Measurements from ENCODE around the gene RAD18.

RAD18 gene

DNA sequence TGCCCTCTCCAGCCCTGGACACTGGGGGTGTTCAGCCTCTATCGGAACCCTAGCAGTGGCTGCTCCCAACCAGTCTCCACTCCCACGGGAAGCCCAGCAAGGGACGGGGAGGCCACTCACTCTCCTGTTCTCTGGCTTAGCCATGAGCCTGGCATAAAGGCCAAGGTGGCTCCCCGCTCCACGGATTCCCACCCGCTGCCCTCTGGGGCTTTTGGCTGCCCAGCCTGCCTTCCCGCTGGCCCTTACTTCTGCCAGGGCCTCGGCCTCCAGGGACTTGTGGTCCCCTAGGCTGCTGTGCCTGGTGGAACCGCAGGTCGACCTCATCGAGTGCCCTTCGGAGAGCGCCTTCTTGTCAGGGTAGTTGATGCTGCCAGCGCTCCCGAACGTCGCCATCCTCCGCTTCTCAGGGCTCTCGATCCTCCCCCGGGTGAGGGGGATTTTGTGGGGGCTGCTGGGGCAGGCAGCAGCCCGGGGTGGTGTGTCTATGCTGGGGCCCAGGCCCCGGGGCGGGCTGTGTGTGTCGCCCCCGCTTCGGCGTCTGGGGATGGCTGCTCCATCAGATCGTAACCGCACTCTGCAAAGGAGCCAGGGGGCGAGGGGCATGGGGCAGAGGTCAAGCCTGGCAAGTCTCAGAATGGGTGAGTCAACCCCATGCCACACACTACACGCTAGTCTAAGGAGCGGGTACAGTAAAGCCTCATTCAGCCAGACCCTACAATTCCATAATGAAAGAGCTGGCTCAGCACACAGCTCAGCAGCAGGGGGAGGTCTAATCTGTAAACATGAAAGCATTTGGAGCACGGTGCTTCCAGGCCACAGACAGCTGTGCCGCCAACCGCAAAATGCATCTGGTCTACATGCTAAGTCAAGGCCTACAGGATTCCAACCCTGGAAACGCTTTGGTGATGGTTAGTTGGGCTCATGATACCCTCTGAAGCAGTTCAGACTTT lies 27.3 kb upstream of the RAD18 start:
- H3K4me1 Mint-ChIP-seq (ENCODE audit: low read depth) = peaks cover 13% of the 10 kb centered on the region
- no peaks in the 10 kb centered on the region for H3K27me3 Mint-ChIP-seq
- no peak overlapping the region for H3K27ac Mint-ChIP-seq
- no peaks in the 10 kb centered on the region for H3K9me3 Mint-ChIP-seq
- H3K36me3 Mint-ChIP-seq (ENCODE audit: low read depth) = no peaks in the 10 kb centered on the region
- H3K4me3 Mint-ChIP-seq = no peak overlapping the region

DNA sequence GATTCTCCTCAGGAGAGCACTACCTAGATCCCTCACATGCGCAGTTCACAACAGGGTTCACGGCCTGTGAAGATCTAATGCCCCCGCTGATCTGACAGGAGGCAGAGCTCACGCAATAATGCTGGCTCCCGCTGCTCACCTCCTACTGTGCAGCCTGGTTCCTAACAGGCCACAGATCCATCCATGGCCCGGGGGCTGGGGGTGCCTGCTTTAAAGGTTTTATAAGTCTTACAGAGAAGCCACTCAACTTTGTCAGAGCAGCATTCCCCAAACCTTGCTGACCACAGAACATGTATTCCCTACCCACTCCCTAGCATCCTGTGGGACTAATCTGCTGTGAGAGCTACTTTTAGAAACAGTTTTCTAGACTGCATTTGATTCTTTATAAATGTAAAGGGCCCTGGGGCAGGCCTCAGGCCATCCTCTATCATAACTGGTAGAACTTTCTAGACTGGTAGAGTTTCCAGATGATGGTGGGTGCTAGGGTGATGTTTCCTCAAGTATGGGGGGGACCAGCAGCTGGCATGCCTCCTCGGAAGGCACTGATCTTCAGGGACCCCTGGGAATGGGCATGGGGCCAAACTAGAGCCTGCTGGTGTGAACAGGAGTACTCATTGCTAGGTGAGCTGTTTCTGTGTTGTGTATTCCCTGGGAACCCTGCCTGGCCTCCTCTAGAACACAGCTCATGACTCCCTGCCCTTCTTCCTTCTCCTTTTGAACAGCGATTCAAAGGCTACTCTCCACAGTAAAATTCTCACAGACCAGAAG lies 25.7 kb upstream of the RAD18 start:
- H3K4me1 Mint-ChIP-seq (ENCODE audit: low read depth) = peaks cover 13% of the 10 kb centered on the region
- H3K27ac Mint-ChIP-seq = no peak overlapping the region
- H3K9me3 Mint-ChIP-seq = no peaks in the 10 kb centered on the region
- no peak overlapping the region for H3K4me3 Mint-ChIP-seq
- no peaks in the 10 kb centered on the region for H3K36me3 Mint-ChIP-seq (ENCODE audit: low read depth)
- no peaks in the 10 kb centered on the region for H3K27me3 Mint-ChIP-seq

DNA sequence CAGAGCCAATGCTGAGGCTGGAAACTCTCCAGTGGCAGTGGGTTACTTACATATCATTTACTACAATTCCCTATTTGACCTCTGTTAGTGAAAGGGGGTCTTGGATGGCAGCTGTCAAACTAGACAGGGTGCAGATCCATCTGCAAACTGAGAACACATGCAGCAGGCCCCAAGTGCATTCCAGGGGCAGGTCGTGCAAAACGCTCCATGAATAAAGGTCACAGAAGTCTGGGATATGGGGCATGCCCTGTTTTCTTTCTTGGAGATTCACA lies 25.0 kb upstream of the RAD18 start:
- H3K36me3 Mint-ChIP-seq (ENCODE audit: low read depth) = no peaks in the 10 kb centered on the region
- no peak overlapping the region for H3K27ac Mint-ChIP-seq
- no peaks in the 10 kb centered on the region for H3K27me3 Mint-ChIP-seq

DNA sequence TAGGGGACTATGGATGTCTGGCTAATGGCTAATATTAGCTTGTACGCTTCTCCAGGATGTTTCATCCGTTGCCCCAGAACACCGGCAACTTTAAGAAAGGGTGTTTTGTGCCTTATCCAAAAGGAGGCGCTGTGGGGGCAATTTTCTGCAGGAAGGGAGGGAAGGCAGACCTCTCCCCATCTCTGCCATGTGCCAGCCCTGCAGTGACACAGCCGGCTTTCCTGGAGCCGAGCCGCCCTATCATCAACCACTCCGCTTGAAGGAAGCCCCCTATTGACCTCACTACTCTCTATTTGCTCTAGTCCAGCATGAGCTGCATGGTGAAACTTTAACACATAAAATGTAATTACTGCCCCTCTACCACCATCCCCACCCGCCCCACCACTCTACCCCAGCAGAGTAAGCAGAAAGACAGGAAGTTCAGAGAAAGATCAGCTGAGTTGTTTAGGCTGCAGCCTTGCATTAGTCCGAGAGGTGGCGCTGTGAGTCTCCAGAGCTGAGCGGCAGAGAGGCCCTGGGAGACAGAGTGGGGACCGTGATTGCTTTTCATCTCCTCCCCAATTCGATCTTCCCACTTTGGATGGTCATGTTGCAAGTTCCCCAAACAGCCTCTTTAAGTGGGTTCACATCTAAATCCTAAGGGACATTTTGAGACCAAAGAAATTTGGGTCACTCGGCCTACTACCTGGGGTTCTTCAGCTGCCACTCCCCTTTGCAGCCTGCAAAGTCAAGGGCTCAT lies 24.5 kb upstream of the RAD18 start:
- no peak overlapping the region for H3K27ac Mint-ChIP-seq
- H3K4me3 Mint-ChIP-seq = no peak overlapping the region
- H3K4me1 Mint-ChIP-seq (ENCODE audit: low read depth) = peaks cover 13% of the 10 kb centered on the region
- no peaks in the 10 kb centered on the region for H3K36me3 Mint-ChIP-seq (ENCODE audit: low read depth)
- no peaks in the 10 kb centered on the region for H3K9me3 Mint-ChIP-seq
- no peaks in the 10 kb centered on the region for H3K27me3 Mint-ChIP-seq

More for the DNA sequence above, 25.0 kb upstream of the RAD18 start:
- Mint-ChIP-seq H3K9me3 (no peaks in the 10 kb centered on the region), H3K4me1 (ENCODE audit: low read depth) (peaks cover 13% of the 10 kb centered on the region), H3K4me3 (no peak overlapping the region)

DNA sequence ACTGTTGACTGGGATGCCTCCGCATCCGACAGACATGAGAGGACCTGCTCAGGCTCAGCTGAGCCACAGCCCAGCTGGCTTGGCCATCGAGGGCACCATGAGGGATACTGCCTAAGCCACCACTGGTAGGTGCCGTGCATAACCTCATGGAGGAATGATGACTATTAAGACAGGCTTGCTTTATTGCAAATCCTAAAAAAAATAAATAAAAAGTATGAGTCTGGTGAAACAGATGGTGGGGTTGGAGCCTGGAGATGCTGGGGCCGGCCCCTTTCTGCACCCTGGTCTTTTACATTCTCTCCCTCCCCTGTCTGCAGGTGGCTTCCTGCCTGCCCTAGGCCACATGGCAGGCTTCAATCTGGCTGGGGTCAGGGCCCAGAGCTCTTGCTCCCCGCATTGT lies 24.0 kb upstream of the RAD18 start:
- no peak overlapping the region for H3K4me3 Mint-ChIP-seq
- peaks cover 12% of the 10 kb centered on the region for H3K4me1 Mint-ChIP-seq (ENCODE audit: low read depth)
- no peaks in the 10 kb centered on the region for H3K27me3 Mint-ChIP-seq
- no peaks in the 10 kb centered on the region for H3K9me3 Mint-ChIP-seq
- no peak overlapping the region for H3K27ac Mint-ChIP-seq
- H3K36me3 Mint-ChIP-seq (ENCODE audit: low read depth) = no peaks in the 10 kb centered on the region

DNA sequence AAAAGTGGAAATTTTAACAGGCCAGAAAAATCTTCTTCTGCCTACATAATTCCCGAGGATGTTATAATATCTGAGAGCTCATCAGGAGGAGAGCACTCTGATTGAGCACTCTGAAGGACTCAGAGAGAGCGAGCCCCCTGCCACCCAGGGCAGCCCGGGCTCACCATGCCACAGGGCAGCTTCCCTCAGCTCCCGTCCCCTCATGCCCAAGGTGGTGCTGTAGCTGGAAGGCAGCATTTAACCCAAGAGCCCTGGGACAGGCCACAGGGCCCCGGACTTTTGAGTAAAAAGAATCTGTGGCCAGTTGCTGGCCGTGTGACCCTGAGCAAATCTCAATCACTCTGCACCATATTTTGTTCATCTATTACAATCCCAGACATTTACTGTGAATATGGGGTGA lies 23.5 kb upstream of the RAD18 start:
- no peak overlapping the region for H3K4me3 Mint-ChIP-seq
- H3K4me1 Mint-ChIP-seq (ENCODE audit: low read depth) = peaks cover 7% of the 10 kb centered on the region
- no peaks in the 10 kb centered on the region for H3K27me3 Mint-ChIP-seq
- H3K27ac Mint-ChIP-seq = no peak overlapping the region
- H3K36me3 Mint-ChIP-seq (ENCODE audit: low read depth) = no peaks in the 10 kb centered on the region
- no peaks in the 10 kb centered on the region for H3K9me3 Mint-ChIP-seq

DNA sequence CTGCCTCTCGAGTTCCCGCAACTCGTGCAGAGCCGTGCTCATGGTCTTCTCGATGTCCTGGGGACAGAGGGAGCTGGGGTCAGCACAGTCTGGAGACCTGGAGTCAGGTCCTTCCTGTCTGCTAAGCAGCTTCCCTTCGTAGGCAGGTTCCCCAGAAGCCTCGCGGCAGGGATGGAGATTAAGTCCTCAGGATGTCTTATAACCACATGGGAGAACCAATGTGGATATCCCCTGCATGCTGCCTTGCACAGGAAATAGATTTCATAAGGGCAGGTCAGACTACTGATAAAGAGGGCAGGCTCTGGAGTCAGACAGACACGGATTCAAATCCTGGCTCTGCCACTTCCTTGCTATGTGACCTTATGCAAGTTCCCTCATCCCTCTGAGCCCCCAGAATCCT lies 22.6 kb upstream of the RAD18 start:
- H3K9me3 Mint-ChIP-seq = no peaks in the 10 kb centered on the region
- no peaks in the 10 kb centered on the region for H3K36me3 Mint-ChIP-seq (ENCODE audit: low read depth)
- no peak overlapping the region for H3K4me3 Mint-ChIP-seq
- H3K4me1 Mint-ChIP-seq (ENCODE audit: low read depth) = peaks cover 3% of the 10 kb centered on the region
- H3K27me3 Mint-ChIP-seq = no peaks in the 10 kb centered on the region
- H3K27ac Mint-ChIP-seq = no peak overlapping the region

DNA sequence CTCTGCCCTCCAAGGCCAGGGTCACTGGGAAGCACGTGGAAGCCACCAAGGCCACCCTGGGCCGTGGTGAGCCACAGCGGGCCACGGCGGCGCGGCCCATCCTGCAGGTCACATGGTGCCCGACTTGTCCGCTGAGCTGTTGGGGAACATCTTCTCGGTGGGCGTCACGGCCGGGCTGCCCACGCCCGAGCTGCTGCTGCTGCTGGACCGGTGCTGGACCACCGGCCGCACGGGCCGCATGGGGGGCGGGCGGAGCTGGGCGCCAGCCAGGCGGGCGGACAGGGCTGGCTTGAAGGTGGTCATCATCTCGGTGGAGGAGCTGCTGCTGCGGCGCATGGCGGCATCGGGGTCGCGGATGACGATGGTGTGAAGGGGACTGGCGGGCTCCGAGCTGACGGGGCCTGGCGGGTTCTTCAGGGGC lies 22.1 kb upstream of the RAD18 start:
- Mint-ChIP-seq H3K9me3 (no peaks in the 10 kb centered on the region), H3K27me3 (peaks cover under 1% of the 10 kb centered on the region), H3K27ac (no peak overlapping the region), H3K36me3 (ENCODE audit: low read depth) (no peaks in the 10 kb centered on the region), H3K4me1 (ENCODE audit: low read depth) (peaks cover 3% of the 10 kb centered on the region), H3K4me3 (no peak overlapping the region)

DNA sequence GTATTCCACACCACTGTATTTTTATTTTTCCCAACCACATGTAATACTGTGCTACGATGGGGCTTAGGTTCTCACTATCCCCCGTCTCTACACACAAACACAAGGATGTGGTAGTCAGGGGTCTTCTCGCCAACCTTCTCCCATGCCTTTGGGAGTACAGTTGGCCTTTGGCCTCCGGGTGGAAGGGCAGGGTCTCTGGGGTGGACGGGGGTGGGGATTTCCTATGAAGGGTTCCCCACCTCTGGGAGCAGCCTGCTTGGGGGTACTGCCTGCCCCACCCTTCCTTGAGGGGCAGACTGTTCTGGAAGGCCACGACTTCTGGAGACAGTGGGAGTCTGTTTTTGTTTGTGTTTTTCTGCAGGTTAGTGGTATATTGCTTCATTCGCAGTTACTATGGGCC lies 21.3 kb upstream of the RAD18 start:
- Mint-ChIP-seq H3K27me3 (peaks cover 7% of the 10 kb centered on the region), H3K27ac (no peak overlapping the region), H3K4me1 (ENCODE audit: low read depth) (peaks cover 3% of the 10 kb centered on the region), H3K36me3 (ENCODE audit: low read depth) (no peaks in the 10 kb centered on the region), H3K9me3 (no peaks in the 10 kb centered on the region), H3K4me3 (no peak overlapping the region)

DNA sequence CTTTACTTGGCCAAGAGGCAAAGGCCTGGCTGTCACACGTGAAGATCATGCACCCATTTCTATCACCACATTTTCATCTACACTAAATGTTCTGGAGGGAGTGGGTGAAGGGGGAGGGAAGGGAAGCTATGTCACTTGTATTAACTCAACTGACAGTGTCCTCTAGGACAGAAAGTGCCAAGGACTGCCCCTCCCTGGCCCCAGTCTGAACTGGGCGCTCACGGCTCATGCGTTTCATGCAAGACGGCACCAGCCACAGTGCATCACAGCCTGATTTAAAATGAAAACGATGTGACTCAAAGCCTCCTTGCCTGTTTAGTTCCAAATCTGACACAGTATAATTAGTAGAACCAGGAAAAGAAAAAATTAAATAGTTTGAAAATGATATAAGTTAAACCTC lies 20.8 kb upstream of the RAD18 start:
- no peak overlapping the region for H3K4me3 Mint-ChIP-seq
- peaks cover 10% of the 10 kb centered on the region for H3K27me3 Mint-ChIP-seq
- H3K9me3 Mint-ChIP-seq = no peaks in the 10 kb centered on the region
- no peak overlapping the region for H3K27ac Mint-ChIP-seq
- peaks cover 3% of the 10 kb centered on the region for H3K4me1 Mint-ChIP-seq (ENCODE audit: low read depth)
- H3K36me3 Mint-ChIP-seq (ENCODE audit: low read depth) = no peaks in the 10 kb centered on the region

DNA sequence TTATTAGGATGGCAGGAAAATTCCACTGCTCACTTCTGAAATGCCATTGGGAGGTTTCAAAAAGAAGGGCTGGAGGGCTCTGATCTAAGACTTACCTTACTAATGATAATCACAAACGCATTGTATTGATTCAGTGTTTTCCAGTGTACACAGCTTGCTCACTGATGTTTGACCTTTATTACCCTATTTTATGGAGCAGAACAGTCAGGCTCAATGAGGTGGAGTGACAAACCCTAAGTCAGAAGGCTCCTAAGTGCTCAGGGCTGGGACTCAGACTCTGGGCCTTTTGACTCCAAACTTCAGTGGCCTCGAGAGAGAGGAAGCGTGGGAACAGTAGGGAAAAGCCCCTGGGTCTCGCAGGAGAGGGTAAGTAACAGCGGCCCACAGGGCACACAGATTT lies 20.3 kb upstream of the RAD18 start:
- Mint-ChIP-seq H3K27ac (no peak overlapping the region), H3K9me3 (no peaks in the 10 kb centered on the region), H3K4me3 (no peak overlapping the region), H3K27me3 (peaks cover 10% of the 10 kb centered on the region), H3K36me3 (ENCODE audit: low read depth) (no peaks in the 10 kb centered on the region), H3K4me1 (ENCODE audit: low read depth) (peaks cover 3% of the 10 kb centered on the region)

DNA sequence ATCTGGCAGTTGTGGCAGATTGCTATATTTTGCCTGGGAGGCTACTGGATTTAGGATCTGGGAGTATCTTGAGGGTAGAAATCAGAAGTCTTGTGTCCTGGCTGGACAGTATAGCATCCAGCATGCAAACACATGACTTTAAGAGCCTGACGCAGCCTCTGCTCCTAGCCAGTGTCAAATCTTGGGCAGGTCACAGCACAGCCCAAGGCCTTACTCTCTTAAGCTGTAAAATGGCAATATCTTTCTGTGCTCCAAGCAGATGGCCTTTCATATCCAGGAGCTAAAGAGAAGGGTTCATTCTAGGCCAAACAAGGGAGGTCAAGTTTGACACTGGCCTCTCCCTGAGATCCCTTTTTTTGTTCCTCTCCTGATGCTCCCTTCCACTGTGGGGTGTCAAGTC lies 19.8 kb upstream of the RAD18 start:
- Mint-ChIP-seq H3K9me3 (no peaks in the 10 kb centered on the region), H3K27ac (no peak overlapping the region), H3K4me1 (ENCODE audit: low read depth) (peaks cover 3% of the 10 kb centered on the region), H3K36me3 (ENCODE audit: low read depth) (no peaks in the 10 kb centered on the region), H3K4me3 (no peak overlapping the region), H3K27me3 (peaks cover 10% of the 10 kb centered on the region)

DNA sequence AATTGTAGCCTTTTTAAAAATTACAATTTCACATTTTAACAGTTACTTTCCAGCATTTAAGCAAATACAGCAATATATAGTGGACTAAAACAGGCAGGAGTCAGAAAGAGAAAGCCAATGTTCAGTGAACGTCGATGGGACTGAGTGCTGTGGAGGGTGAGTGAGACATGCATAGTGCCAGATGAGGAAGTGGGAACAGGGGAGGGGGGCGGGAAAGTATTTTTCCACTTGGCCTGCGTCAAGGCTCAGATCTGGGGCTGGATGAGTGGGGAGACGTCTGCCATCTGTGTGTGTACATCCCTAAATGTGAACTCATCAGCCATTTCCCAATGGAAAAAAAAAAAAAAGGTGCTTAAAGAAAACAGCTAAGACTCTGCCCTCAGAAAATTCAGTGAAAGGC lies 19.2 kb upstream of the RAD18 start:
- Mint-ChIP-seq H3K4me1 (ENCODE audit: low read depth) (no peaks in the 10 kb centered on the region), H3K27ac (no peak overlapping the region), H3K36me3 (ENCODE audit: low read depth) (no peaks in the 10 kb centered on the region), H3K27me3 (peaks cover 10% of the 10 kb centered on the region), H3K4me3 (no peak overlapping the region), H3K9me3 (no peaks in the 10 kb centered on the region)

DNA sequence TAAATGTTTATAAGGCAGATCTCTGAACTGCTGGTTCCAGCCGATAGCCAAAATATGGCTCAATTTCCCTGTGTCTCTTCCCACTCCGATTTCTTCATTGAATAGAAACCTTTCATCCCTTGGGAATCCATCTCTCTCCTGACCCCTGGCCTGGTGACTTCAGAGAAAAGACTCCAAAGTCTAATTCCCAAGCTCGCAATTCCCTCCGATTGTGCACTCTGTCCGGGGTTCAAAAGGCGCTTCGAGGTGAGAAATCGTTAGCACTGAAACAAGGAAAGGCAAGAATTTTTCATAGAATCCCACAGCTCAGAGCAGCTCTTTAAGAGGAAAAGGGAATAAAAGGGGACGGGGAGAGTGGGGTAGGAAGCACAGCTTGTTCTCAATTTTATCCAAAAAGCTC lies 18.4 kb upstream of the RAD18 start:
- Mint-ChIP-seq H3K9me3 (no peaks in the 10 kb centered on the region), H3K27ac (no peak overlapping the region), H3K36me3 (ENCODE audit: low read depth) (no peaks in the 10 kb centered on the region), H3K4me1 (ENCODE audit: low read depth) (no peaks in the 10 kb centered on the region), H3K4me3 (no peak overlapping the region), H3K27me3 (peaks cover 10% of the 10 kb centered on the region)

DNA sequence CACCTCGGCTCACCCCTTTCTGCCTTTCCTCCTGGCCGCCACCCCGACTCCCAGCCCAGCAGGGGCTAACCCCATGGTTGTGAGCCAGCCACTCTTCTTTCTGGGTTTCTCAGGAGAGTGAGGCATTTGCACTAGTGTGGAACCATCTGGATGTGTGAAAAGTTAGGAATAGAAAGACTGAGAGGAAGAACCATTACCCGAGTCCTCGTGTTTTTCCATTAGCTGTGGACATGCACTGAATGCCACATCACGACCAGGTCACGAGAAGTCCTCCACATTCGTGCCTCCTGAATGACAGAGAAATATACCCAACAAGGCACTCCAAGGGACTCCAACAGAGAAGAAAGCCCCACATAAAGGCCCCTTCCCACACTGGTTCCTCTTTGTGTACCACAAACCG lies 18.0 kb upstream of the RAD18 start:
- Mint-ChIP-seq H3K4me1 (ENCODE audit: low read depth) (no peaks in the 10 kb centered on the region), H3K9me3 (no peaks in the 10 kb centered on the region), H3K27ac (no peak overlapping the region), H3K27me3 (peaks cover 10% of the 10 kb centered on the region), H3K4me3 (no peak overlapping the region), H3K36me3 (ENCODE audit: low read depth) (no peaks in the 10 kb centered on the region)
